ENCODE data around the gene ABI3BP. TPM values are rescaled to one million over a fixed set of nuclear protein-coding genes. Genes with fewer than 3 reads are reported as not detected.

Gene ABI3BP
- polyA plus RNA-seq, 6 donors from 2014 or later: 0.08 to 0.09 TPM; not detected in 4

DNA sequence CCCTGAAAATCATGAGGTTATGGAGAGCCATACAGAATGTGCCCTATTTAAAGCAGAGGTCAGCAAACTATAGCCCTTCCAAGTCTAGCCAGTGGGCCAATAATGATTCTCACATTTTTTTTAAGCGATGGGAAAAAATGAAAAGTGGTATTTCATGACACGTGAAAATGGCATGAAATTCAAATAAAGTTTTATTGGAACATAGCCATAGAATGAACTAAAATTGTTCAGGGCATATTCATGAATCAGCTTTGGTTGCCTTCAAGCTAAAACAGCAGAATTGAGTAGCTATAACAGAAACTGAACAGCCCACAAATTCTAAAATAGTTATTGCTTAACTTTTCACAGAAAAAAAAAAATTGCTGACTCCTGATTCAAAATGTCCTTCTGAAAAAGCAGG is 179.4 kb downstream of the ABI3BP start:
- Mint-ChIP-seq H3K4me1 (no peaks in the 10 kb centered on the region), H3K9me3 (no peaks in the 10 kb centered on the region), H3K27ac (no peak overlapping the region), H3K4me3 (no peak overlapping the region), H3K36me3 (no peaks in the 10 kb centered on the region), H3K27me3 (peaks cover 8 to 15% (median 12%) of the 10 kb centered on the region in 3 donors)
- DNase-seq (no peak), ATAC-seq (ENCODE audit: low read depth in 2 of 2) (no peak)

DNA sequence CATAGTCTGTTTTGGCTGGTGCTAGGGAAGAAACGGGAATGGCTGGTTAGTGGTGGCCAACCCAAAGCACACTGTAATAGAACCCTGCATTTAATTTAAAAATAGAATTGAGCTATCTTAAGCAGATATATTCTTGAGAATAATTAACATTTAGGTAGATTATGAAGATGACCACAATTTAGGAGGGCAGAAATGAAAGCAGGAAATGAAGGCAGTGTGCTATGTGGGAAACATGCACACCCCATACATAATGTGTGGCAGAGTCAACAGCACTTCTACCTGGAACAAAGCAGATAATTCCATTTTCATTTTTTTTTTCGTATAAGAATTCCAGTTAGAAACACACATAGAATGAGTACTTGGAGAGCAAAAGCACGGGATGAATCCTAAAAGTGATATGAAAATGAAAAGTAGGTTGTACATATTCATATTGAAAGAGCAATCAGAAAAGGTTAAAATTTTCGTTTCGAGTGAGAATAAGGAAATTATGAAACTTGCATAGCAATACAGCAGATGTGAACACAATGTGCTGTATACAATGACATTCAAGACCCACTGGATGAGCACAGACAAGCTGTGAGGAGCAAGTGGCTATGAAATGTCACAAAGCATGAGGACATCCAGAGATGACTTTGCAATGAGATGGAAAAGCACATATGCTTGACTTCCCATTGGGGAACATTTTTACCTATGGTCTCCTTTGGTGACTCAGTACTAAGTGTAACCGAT is 181.3 kb downstream of the ABI3BP start:
- Mint-ChIP-seq H3K36me3 (no peaks in the 10 kb centered on the region), H3K4me3 (no peak overlapping the region)

DNA sequence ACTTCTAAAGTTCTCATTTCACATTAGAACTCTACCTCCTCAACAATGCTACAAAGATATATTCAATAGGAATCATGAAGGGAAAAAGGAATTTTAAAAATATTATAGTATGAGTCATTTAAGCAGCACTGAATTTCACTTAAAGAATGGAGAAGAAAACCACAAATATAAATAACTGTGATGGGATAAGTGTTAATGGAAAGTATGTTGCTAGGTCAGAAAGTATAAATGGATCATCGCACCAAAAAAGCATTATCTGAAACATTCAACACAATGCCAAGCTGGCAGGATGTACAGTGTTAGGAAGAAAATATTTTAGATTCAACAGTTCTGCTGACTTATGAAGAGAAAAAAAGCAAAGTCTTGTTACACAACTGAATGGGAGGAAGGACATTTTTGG is 182.6 kb downstream of the ABI3BP start:
- Mint-ChIP-seq H3K9me3 (no peaks in the 10 kb centered on the region), H3K4me1 (no peaks in the 10 kb centered on the region), H3K27me3 (peaks cover 8 to 17% (median 15%) of the 10 kb centered on the region in 3 donors), H3K4me3 (no peak overlapping the region), H3K27ac (no peak overlapping the region), H3K36me3 (no peaks in the 10 kb centered on the region)
- DNase-seq (no peak), ATAC-seq (ENCODE audit: low read depth in 2 of 2) (no peak)

More for the DNA sequence above, 181.3 kb downstream of the ABI3BP start:
- ATAC-seq (ENCODE audit: low read depth in 2 of 2) (no peak), DNase-seq (no peak)
- H3K27ac Mint-ChIP-seq: no peak overlapping the region
- no peaks in the 10 kb centered on the region for H3K9me3 Mint-ChIP-seq
- peaks cover 12 to 17% (median 15%) of the 10 kb centered on the region in 3 donors for H3K27me3 Mint-ChIP-seq
- no peaks in the 10 kb centered on the region for H3K4me1 Mint-ChIP-seq

DNA sequence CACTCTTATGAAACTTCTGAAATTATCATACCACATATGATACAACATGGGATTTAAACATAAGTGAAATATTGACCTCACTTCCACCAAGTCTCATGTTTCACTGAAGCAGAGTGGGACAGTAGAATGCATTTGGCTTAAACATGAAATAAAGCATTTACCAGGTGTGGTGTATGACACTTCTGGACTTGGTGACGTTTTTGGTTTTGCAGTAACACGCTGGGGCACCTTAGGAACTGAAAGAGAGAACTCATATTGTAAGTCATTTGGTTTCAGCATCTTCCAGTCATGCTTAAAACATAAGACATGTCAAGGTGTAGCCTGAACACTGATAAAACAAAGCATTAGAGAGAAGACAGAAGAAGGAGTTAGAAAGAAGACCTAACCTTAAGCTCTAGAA is 188.6 kb downstream of the ABI3BP start:
- Mint-ChIP-seq H3K27ac (no peak overlapping the region), H3K27me3 (peaks cover 0 to 17% (median 14%) of the 10 kb centered on the region in 3 donors), H3K36me3 (no peaks in the 10 kb centered on the region), H3K9me3 (no peaks in the 10 kb centered on the region), H3K4me1 (no peaks in the 10 kb centered on the region), H3K4me3 (no peak overlapping the region)
- no peak for ATAC-seq (ENCODE audit: low read depth in 2 of 2)
- no peak for DNase-seq

DNA sequence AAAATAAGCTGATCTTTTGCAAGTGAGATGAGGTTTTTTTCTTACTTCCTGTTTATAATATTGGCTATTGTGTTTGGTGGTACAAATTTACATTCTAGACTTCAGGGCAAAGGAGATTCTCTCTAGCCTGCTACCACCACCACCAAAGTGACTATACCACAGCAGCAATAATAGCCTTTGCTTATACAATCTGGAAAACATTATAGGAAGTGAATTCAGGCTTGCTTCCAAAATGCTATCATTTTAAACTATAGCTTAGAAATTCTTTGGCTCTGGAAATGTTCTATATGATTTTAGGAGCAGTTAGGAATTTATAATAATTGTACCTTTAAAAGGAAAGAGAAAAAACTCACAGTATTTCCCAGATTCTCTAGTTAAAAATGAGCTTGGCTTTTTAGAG is 189.5 kb downstream of the ABI3BP start:
- no peaks in the 10 kb centered on the region for H3K4me1 Mint-ChIP-seq
- DNase-seq: no peak
- H3K4me3 Mint-ChIP-seq: no peak overlapping the region
- no peaks in the 10 kb centered on the region for H3K9me3 Mint-ChIP-seq
- no peaks in the 10 kb centered on the region for H3K36me3 Mint-ChIP-seq
- no peak for ATAC-seq (ENCODE audit: low read depth in 2 of 2)
- H3K27ac Mint-ChIP-seq: no peak overlapping the region
- peaks cover 0 to 17% (median 10%) of the 10 kb centered on the region in 3 donors for H3K27me3 Mint-ChIP-seq

DNA sequence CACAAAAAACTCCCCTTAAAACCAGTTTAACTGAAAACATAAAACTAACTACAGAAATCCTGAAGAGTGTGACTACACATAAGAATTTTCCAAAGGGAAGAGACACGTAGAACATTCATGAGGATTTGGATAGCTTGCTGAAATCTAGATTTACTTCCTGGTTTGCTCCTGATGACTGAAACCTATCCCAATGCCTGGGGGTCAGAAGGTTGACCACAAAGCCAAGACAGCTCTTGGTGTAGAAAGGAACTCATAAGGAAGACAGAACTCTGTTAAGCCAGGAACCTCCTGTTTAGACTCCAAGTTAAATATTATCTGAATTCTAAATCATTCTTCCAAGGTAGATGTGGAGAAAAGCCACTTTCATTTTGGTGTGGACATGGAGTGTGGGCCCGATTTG is 191.1 kb downstream of the ABI3BP start:
- DNase-seq: no peak

DNA sequence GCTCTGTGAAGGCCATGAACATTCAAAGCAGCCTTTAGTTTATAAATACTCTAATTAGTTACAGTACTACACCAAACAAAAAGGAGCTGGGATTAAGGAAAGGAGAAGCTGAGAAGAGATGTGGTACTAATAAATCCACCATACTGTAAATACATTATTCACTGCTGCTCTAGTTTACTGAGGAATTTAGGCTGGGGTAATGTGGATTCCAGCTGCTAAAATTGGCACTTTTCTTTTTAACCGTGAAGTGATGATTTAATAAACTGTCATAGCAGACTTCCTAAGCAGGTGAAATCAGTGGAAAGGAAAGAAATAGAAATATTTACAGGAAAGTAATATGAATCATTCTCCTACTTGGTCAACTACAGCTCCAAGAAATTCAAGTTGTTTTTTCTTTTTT is 195.2 kb downstream of the ABI3BP start:
- Mint-ChIP-seq H3K4me3 (no peak overlapping the region), H3K4me1 (peaks cover 0 to 5% (median 0%) of the 10 kb centered on the region in 3 donors), H3K27me3 (no peaks in the 10 kb centered on the region), H3K9me3 (no peaks in the 10 kb centered on the region), H3K36me3 (no peaks in the 10 kb centered on the region), H3K27ac (no peak overlapping the region)
- DNase-seq: no peak
- no peak for ATAC-seq (ENCODE audit: low read depth in 2 of 2)

More for the DNA sequence above, 191.1 kb downstream of the ABI3BP start:
- no peaks in the 10 kb centered on the region for H3K9me3 Mint-ChIP-seq
- H3K27me3 Mint-ChIP-seq: peaks cover 0 to 10% (median 8%) of the 10 kb centered on the region in 3 donors
- no peak for ATAC-seq (ENCODE audit: low read depth in 2 of 2)
- no peak overlapping the region for H3K27ac Mint-ChIP-seq
- H3K4me3 Mint-ChIP-seq: no peak overlapping the region
- H3K36me3 Mint-ChIP-seq: no peaks in the 10 kb centered on the region
- H3K4me1 Mint-ChIP-seq: no peaks in the 10 kb centered on the region

DNA sequence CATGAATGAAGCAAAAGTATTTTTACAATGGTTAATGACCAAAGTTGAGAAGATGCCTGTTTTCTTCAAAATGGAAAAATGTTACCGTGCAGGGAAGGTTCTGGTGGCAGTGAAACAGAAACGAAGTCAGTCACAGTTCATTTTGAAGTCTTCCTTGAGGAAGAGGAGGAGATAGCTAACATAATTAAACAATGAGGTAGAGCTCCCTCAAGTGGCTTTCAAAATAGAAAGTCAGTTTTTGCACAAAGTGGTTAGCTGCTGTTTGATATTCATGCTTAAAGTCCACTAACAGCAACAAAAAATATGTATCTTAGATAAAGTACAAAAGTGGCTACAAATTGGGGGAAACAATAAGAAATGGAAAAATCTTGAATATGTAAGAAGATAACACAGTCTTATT is 196.7 kb downstream of the ABI3BP start:
- H3K27ac Mint-ChIP-seq: peak overlapping the region in 1 of 6 donors; percentile 70
- no peaks in the 10 kb centered on the region for H3K9me3 Mint-ChIP-seq
- no peak overlapping the region for H3K4me3 Mint-ChIP-seq
- no peak for DNase-seq
- ATAC-seq (ENCODE audit: low read depth in 2 of 2): no peak
- H3K36me3 Mint-ChIP-seq: no peaks in the 10 kb centered on the region
- peaks cover 0 to 5% (median 0%) of the 10 kb centered on the region in 3 donors for H3K4me1 Mint-ChIP-seq
- H3K27me3 Mint-ChIP-seq: no peaks in the 10 kb centered on the region

DNA sequence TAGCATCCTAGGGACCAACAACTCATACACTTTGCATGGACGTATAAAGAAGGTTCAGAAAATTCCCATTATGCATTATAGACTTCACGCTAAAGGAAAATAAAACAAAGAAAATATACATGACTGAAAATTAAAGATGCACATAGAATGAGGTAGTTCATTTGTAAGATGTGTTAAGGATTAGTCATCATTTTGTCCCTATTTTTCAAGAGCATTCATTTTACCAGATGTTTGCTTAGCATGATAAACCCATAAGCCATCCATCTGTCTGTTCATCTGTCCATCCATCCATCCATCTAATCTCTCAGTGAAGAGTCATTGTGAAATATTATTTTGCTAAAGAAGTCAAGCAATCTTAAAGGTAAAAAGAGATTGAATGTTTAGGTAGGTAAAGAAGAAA is 203.6 kb downstream of the ABI3BP start:
- Mint-ChIP-seq H3K36me3 (no peaks in the 10 kb centered on the region), H3K4me3 (no peak overlapping the region), H3K27me3 (no peaks in the 10 kb centered on the region), H3K9me3 (peaks cover 0 to 6% (median 3%) of the 10 kb centered on the region in 7 donors), H3K4me1 (no peaks in the 10 kb centered on the region), H3K27ac (no peak overlapping the region)
- no peak for DNase-seq
- ATAC-seq (ENCODE audit: low read depth in 2 of 2): no peak

DNA sequence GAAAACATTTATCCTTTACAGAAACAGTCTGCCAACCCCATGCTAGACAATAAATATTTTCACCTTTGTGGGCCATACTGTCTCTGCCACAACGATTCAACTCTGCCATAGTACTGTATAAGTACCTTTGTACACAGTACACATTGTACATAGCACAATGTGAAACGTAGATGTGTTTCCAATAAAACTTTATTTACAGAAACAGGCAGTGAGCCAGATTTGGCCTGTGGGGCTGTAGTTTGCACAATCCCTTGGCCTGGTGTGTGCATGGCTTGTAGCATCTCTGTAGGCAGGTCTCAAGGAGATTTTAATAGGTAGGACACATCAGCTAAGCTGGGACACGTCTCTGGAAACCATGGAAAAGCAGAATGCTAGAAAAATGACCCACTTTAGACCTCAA is 209.6 kb downstream of the ABI3BP start:
- ATAC-seq (ENCODE audit: low read depth in 2 of 2): no peak
- Mint-ChIP-seq H3K4me1 (no peaks in the 10 kb centered on the region), H3K27me3 (no peaks in the 10 kb centered on the region), H3K36me3 (no peaks in the 10 kb centered on the region), H3K27ac (no peak overlapping the region), H3K9me3 (peaks cover 0 to 9% (median 4%) of the 10 kb centered on the region in 7 donors), H3K4me3 (no peak overlapping the region)
- DNase-seq: no peak

DNA sequence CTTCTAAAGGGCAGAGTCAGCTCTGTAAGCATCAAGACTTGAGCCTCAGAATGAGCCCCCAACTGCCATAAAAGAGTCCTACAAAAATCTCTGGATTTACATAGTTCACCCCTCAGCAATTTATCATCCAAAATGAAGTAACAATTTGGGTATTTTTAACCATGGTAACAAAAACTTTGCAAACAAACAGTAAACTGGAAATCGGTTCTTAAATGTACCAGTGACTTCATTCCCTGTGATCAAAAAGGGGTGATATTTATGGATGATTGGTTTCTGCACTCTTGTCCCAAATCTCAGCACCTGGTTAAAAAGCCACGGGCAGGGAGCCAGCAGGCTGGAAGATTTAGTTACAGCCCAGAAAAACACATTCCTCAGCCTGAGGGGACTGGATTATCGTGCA is 210.3 kb downstream of the ABI3BP start:
- no peak overlapping the region for H3K27ac Mint-ChIP-seq
- H3K4me1 Mint-ChIP-seq: no peaks in the 10 kb centered on the region

DNA sequence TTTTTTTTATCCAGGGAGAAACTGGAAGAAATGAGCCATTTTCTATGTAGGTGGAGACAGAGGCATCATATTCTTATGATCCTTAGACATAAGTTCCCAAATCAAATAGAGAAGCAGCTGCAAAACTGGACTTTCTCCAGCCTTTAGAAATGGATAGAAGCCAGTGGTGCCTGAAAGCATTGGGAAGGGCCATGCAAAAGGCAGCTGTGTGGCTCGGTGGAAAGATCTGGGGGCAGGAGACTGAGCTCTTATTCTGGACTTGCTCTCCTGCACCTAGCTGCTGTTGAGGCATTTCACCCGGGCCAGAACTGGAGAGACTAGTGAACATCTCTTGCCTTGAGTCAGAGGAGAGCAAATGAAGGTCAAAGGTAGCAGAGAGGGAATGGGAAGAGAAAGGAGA is 210.9 kb downstream of the ABI3BP start:
- ATAC-seq (ENCODE audit: low read depth in 2 of 2): no peak
- no peak for DNase-seq
- Mint-ChIP-seq H3K9me3 (peaks cover 0 to 9% (median 4%) of the 10 kb centered on the region in 7 donors), H3K4me3 (no peak overlapping the region), H3K4me1 (no peaks in the 10 kb centered on the region), H3K27me3 (no peaks in the 10 kb centered on the region), H3K36me3 (no peaks in the 10 kb centered on the region), H3K27ac (no peak overlapping the region)

More for the DNA sequence above, 210.3 kb downstream of the ABI3BP start:
- Mint-ChIP-seq H3K27me3 (no peaks in the 10 kb centered on the region), H3K9me3 (peaks cover 0 to 9% (median 4%) of the 10 kb centered on the region in 7 donors), H3K36me3 (no peaks in the 10 kb centered on the region), H3K4me3 (no peak overlapping the region)
- ATAC-seq (ENCODE audit: low read depth in 2 of 2): no peak
- DNase-seq: no peak

DNA sequence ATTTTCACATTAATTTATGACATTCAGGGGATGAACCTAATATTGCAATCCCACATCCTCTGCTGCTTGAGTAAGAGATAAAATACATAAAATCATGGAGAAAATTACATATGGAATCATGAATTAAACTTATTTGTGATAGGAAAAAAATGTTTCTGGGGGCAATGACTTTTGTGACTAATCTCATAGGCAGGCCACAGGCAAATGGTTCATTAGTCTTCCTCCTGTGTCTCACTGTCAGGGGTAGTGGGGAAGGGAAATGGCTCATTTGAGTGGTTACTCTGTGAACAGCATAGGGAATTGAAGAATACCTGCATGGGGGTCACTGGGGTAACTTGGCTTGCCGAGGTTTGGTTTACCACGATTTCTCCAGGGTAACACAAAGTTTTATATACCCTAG is 211.9 kb downstream of the ABI3BP start:
- DNase-seq: no peak
- Mint-ChIP-seq H3K4me1 (no peaks in the 10 kb centered on the region), H3K27ac (no peak overlapping the region), H3K9me3 (peaks cover 0 to 9% (median 4%) of the 10 kb centered on the region in 7 donors), H3K27me3 (no peaks in the 10 kb centered on the region), H3K36me3 (no peaks in the 10 kb centered on the region), H3K4me3 (no peak overlapping the region)
- no peak for ATAC-seq (ENCODE audit: low read depth in 2 of 2)

DNA sequence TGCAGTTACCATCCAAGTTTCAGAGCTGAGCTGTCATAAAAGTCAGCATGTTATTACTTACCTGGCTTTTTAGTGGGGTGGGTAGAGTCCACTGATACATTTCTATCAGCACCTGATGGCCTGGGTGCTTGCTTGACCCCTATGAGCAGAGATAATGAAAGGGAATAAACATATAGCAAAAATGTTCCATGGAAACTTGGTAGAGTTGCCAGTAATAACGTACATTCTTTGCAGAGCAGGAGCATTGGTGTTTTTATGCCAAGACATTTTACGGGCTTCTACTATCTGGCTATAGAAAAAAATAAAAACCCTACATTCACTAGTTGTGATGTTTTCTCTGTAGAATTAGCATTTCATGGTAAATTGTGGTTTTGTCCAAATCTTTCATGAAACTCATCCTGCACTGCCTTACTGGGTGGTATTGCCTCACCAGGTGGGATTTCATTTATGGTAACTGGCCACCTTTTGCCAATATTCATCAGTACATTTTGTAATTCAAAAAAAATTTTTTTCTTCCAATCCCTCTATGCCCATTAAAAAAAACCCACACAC is 213.1 kb downstream of the ABI3BP start:
- Mint-ChIP-seq H3K27ac (no peak overlapping the region), H3K9me3 (peaks cover 0 to 5% (median 0%) of the 10 kb centered on the region in 7 donors), H3K4me1 (no peaks in the 10 kb centered on the region), H3K36me3 (no peaks in the 10 kb centered on the region), H3K27me3 (no peaks in the 10 kb centered on the region), H3K4me3 (no peak overlapping the region)
- no peak for ATAC-seq (ENCODE audit: low read depth in 2 of 2)
- DNase-seq: no peak
